Fibroblast of skin of left biceps (primary cell): ENCODE measurements around the gene SPATC1L.

Experiments
- DNase-seq, 2 experiments: peaks; one replicate each; pipeline ENCODE4 v3.0.0-alpha.2; 2013; ENCODE audit warnings: low read depth in 2 of 2

Gene SPATC1L

DNA sequence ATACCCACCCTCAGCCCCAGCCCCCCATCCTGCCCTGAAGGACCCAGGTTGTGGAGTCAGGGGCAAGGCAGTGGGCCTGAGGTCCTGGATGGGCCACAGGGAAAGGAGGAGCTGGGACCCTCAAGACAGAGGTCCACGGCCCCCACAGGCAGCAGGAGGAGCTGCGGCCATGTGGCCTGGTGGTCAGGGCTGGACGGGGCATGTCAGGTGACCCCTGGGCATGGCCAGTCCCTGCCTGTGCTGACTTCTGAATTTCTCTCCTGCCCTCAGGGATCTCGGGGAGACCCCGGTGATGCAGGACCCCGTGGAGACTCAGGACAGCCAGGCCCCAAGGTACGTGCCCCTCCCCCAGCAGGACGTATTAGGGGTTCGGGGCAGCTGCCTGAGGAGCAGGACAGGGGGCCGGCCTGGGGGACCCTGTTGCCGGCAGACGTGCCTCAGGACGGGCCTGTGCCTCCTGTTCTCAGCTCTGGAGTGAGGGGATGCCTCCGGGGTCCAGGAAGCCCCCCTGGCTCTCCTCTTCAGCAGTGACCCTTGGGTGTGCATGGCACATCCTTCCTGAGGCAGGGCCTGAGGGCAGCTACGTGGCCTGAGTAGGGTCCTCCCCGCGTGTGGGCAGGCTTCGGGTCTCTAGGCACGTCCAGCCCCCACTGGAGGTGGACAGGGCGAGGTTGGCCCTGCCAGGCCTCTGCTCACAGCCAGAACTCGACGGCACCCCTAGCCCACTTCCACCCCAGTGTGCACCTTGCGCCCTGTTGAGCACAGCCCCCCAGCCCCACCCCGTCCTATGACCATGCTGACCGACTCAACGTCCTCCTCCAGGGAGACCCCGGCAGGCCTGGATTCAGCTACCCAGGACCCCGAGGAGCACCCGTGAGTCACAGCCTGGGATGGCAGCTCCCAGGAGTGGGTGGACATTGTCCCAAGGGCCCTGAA lies 62.7 kb downstream of the SPATC1L start:
- no peak for DNase-seq

DNA sequence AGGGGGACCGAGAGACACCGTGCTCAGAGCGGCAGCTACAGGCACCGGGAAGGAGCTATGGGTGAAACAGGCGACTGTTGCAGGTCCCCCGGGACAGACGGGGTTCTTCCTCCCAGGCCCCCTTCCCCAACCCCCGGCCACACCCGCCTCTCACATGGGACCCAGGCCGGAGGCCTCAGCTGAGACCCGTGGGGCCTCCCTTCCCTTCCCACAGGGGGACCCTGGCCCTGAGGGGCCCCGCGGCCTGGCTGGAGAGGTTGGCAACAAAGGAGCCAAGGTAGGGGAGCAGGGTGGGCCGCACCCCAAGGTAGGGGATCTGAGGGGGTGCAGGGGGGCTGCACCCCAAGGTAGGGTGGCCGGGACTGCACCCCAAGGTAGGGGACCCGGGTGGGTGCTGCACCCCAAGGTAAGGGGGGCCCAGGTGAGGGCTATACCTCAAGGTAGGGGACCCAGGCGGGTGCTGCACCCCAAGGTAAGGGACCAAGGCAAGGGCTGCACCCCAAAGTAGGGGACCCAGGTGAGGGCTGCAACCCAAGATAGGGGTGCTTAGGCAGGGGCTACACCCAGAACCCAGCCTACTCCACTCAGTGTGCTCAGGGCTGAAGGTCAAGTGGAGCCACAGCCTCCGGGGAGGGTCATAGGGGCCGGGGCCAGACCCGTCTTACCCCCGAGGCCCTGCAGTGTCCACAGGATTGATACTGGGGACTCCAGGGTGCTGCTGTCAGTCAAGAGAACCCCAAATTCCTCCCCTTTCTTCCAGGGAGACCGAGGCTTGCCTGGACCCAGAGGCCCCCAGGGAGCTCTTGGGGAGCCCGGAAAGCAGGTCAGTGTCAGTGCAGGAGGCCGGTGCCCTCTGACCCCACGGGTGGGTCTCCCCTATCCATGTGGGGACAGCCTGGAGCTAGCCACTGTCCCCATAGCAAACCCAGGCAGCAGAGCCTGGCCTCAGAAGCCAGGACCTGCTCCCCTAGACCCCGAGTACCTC lies 63.7 kb downstream of the SPATC1L start:
- DNase-seq: no peak

DNA sequence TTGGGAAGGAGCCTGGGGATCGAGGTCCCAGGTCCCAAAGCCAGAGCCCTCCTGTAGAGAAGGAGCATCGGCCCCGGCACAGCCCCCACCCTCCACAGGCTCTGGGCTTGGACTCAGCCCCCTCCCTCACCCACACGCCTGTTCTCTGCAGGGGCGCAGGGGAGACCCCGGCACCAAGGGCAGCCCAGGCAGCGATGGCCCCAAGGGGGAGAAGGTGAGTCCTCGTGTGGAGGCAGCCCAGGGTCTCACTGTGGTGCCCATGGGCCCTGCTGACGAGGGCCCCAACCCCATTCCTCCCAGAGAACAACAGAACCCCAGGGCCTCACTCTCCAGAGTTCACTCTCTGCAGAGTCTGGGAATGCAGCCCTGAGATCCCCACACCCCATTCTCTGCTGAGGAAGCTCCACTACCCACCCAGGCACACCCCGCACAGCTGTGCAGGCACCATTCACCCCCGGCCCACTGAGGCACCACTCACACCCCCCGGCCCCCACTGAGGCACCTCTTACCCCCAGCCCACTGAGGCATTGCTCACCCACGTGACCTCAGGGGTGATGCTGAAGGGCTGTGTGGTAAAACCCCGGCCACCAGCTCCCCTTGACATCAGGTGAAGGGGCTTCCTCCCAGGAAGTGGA lies 64.5 kb downstream of the SPATC1L start:
- no peak for DNase-seq

DNA sequence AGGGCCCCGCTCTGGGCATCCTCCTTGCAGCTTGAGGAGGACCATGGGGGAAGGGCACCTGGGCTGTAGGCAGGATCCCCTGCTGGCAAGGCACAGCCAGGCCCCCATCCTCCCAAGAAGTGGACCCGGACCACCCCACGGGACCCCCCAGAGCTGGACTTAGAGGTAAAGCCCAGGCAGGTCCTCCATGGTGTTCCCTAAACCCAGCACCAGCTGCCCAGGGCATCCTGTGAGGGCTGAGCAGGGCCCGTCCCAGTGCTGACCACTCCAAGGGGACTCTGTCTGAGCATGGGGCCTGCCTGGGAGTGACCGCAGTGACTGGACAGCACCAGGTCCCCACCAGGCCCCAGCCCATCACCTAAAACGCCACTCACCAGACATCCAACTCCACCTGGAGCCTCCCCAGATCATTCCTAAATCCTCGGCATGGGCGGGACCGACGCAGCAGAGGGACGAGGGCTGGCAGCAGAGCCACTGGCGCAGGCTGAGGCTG lies 65.1 kb downstream of the SPATC1L start:
- no peak for DNase-seq

DNA sequence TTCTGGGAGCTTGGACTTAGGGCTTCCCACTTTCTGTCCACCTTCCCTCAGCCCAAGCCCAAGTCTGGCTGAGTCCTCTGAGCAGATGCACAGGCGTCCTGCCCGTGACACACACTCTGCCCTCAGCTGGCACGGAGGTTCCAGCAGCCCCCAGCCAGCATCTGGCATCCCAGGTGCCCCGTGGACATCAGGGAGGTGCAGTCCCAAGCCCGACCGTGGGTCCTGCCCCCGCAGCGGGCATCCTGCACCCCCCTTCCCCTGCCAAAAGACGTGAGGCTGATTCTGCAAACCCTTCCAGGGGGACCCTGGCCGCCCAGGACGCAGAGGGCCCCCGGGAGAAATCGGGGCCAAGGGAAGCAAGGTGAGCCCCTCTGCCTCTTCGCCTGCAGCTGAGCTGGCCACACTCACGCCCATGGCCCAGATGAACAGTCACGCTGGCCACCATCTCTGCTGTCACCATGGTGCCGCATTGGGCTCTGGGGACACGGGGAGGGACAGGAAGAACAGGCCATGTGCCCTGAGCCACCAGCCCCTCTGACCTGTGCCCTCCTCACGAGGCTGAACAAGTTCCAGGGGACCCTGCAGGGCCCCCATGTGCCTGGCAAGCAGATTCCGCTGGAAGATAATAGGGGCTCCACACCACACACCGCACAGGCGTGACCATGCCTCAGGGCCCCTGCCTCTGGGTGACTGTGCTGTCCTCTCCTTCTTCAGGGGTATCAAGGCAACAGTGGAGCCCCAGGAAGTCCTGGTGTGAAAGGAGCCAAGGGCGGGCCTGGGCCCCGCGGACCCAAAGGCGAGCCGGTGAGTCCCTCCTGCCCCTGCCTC lies 65.7 kb downstream of the SPATC1L start:
- no peak for DNase-seq

DNA sequence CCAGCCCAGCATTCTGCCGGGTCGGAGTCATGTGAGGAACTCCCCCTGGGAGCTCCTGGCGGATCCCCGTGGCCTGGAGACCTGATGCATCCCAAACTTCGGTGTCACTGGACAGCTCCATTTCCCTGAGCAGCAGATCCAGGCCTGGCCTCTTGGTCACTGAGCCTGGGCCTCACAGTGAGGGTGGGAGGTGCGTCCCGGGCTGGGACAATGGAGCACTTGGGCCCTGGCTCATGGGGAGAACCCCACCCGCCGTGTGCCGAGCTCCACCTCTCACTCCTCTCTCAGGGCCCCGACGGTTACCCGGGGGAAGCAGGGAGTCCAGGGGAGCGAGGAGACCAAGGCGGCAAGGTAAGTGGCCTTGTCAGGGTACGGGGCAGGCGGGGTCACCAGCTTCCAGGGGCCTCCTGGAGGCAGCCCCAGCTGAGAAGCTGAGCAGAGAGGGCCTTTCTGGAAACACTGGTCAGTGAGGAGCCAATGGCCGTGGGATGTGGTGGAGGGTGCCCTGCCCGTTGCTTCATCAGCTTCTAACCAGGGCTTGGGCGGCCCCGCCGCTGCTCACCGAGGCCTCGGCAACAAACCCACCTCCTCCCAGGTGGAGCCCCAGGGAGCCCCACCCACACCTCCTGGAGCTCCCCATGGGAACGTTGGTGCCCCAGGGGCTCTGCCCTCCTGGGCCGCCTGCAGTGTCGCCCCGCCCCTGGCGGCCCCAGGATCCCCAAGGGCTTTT lies 66.5 kb downstream of the SPATC1L start:
- DNase-seq: no peak

DNA sequence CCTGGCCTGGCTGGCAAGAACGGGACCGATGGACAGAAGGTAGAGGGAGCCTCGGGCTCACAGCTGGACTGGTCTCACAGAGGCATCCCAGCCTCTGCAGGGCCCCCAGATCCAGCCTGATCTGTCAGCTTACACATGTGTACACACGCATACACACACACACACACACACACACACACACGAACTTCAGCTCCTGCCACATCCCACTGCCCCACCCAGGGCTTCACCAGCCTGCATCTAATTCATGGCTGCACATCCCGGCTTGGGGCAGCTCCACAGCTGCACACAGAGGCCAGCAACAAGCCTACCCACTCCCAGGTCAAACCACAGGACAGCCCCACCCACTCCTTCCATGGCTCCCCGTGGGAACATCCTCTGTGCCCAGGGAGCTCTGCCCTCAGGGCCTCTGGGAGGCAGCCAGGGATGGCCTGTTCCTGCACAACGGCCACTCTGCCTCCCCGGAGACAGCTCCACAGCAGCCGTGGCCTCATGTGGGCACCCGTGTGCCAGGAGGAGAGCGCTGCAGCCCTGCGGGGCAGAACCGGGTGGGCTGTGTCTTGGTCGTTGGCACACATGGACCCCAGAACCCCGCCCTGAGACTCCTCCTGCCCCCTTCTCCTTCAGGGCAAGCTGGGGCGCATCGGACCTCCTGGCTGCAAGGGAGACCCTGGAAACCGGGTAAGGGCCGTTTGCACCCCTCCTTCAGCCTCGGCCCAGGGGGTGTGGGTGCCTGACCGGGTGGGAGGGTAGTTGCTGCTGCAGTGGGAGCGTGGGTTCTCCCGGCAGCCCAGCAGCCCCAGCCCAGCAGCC lies 67.3 kb downstream of the SPATC1L start:
- no peak for DNase-seq

DNA sequence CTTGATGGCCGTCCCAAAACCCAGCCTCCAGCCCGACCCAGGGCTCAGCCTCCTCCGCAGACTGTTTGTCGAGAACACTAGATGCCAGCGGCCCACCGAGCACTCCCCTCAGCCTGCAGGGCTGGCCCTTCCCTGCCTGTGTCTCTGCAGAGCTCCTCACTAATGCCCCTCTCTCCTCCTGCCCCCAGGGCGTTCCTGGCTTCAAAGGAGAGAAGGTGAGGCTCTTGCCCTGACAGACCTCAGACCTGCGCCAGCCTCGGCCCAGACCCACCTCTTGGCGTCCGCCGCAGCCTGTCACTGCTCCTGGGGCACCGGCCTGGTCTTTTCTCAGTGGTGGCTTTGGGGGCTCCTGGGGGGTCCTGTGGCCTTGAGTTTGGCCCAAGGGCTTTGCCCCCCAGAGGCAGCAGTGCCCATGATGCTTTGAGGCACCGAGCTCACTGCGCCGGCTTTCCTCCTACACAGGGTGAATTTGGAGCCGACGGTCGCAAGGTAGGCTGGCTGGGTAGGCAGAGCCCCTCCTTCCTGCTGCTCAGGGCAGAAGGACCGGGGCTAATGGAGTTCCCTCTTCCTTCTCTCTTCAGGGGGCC lies 68.0 kb downstream of the SPATC1L start:
- no peak for DNase-seq

DNA sequence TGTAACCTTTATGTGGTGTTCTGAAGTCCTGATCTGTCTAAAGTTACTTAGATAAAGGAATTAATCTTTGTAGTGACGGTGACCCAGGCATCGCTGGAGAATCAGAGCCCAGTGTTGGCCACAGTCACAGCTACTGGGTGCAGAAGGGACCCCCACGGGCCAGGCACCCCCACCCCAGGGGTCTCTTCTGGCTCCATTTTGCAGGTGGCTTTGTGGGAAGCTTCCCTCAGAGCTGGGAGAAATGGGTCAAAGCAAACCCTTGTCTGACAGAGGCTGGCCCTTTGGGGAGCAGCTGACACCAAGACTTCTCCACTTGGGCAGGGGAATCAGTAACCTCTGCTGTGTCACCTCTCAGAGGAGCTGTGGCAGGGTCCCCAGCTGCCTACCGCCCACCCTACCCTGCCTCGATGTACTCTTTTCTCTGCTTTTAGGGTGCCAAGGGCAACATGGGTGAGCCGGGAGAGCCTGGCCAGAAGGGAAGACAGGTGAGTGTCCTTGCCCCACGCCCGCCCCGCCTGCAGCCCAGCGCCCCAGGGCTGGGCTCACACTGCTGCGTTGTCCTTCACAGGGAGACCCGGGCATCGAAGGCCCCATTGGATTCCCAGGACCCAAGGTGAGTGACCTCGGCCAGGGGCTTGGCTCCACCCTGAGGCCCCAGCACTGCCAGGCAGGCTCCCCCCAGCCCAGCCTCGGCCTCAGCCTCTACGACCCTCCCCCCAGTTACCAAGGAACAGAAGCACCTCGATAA lies 68.6 kb downstream of the SPATC1L start:
- DNase-seq: no peak

DNA sequence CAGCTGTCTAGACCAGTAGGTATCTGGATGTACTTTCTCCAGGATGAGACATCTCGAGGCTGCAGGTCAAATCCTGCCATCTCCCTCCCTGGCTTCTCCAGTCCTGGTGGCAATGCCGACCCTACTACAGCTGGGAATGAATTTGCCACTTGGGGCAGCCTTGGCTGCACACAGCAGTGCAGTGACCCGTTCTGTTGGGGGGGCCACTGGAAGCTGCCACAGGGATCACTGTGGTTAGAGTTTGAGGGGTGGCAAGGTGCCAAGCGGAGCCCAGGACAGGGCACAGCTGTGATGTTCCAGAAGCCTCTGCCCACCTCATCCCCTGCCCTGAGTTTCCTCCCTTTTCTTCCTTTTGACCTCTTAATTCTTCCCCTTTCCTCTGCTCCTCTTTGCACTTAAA lies 69.3 kb downstream of the SPATC1L start:
- DNase-seq: no peak

DNA sequence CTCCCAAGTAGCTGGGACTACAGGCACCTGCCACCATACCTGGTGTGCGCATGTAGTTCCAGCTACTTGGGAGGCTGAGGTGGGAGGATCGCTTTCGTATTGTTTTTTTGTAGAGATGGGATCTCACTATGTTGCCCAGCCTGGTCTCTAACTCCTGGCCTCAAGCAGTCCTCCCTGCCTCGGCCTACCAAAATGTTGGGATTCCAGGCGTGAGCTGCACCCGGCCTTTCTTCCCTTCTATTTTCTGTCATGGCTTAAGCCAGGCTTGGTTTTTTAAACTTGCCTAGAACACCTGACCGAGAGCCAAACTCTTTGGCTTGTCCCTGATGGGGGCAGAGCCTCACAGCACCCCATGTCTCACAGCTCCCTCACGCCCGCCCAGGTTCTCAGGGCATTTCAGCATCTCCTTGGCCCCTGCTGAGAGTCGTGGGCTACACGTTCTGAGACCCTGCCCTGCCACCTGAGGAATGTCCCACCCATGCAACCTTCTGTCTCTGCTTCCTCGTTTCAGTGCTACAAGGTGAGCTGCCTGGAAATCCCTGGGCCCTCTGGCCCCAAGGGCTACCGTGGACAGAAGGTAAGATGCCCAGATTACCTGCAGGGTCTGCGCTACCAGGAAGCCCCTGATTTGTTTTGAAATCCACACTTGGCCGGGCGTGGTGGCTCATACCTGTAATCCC lies 70.6 kb downstream of the SPATC1L start:
- no peak for DNase-seq

DNA sequence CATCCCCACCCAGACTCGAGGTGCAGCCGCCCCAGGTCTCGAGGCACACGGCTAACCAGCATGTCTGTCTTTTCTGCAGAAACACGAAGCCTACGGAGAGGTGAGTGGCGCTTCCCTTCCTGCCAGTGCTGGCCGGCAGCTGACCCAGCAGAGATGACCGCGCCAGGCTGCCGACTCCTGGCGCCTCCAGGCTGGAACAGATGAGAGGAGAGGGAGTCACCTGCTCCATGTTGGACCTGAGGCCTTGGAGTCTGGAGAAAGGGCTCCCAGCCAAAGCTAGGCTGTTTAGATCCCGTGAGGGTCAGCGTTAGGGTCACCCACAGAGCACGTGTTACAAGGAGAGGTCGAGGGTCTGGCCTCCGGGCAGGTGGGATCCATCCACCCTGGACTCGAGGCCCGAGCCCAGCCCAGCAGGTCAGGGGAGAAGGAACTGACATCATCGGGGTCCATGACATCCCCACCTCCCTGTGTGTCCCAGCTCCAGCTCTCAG lies 71.5 kb downstream of the SPATC1L start:
- DNase-seq: no peak

DNA sequence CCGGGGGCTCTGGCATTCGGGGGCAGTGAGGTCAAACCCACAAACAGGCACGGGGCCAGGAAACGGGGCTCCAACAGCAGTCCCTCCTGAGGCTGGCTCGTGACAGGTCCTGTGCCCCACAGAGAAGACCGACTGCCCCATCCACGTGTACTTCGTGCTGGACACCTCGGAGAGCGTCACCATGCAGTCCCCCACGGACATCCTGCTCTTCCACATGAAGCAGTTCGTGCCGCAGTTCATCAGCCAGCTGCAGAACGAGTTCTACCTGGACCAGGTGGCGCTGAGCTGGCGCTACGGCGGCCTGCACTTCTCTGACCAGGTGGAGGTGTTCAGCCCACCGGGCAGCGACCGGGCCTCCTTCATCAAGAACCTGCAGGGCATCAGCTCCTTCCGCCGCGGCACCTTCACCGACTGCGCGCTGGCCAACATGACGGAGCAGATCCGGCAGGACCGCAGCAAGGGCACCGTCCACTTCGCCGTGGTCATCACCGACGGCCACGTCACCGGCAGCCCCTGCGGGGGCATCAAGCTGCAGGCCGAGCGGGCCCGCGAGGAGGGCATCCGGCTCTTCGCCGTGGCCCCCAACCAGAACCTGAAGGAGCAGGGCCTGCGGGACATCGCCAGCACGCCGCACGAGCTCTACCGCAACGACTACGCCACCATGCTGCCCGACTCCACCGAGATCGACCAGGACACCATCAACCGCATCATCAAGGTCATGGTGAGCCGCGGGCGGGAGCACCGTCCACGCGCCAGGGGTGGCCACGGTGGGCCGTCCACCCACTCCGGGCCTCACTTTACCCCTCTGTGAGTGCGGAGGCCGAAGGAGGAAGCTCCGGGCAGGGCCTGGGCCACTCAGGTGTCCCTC lies 72.2 kb downstream of the SPATC1L start:
- no peak for DNase-seq

DNA sequence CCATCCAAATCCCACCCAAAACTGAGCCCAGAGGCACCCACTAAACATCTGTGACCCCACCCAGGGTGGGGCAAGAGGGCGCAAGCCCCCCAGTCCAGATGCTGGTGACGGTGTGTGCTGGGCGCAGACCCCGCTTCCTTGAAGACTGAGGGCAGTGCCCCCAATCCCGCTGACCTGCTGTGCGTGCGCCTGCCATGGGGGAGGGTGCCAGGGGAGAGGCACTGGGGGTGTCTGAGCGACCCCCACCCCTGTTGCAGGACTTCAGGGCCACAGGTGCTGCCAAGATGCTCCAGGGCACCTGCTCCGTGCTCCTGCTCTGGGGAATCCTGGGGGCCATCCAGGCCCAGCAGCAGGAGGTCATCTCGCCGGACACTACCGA lies 73.1 kb downstream of the SPATC1L start:
- DNase-seq: no peak
